Measurements from ENCODE around the gene MYO3B. TPM values are rescaled to one million over a fixed set of nuclear protein-coding genes. Genes with fewer than 3 reads are reported as not detected.

The MYO3B gene
- total and polyA plus RNA-seq, 2 of the 8 experiments (the other 6 are each of a cell fraction or from before 2014, with no cell fraction given), result 0.17 to 0.19 TPM

DNA sequence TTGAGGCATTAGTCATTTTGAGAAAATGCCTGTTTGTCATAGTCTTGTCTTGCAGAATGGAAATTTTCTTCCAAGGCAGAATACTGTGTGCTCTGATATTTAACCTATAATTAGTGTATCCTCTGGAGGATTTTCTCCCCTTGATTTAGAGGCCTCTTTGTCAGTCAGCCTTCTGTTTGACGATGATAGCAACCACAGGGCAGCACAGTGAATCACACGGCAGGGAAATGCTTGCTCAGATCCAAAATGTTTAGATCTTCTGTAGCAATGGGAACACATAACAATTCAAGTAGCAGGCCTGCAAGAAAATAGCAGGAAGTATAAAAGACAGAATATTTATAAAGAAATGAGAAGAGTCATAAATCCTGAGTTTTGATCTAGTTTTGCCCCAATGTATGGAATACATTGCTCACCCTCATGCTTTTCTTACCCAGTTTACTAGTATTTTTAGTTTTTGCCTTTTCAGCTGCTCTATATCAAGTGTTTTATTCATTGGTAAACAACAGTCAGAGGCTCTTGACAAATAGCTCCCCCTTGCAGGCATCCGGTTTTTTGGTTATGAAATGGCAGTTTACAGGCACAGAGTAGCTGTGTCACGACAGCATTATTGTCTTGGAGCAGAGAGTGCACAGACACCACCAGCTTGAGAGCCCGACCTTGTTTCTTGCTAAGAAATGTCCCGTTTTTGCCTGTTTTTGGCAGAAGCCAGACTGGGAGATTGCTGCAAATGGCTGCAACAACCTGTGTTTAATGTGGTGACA, 185.1 kb downstream of the MYO3B start:
- Histone ChIP-seq H2BK20ac (ENCODE audit: low read length) (no peak overlapping the region), H3K79me1 (ENCODE audit: low read depth, low read length) (no peaks in the 10 kb centered on the region), H2AK5ac (ENCODE audit: low read depth, low read length) (no peak overlapping the region), H4K91ac (replicated peaks; ENCODE audit: insufficient read length, low read length) (no peak overlapping the region), H2BK12ac (ENCODE audit: low read depth, low read length) (no peak overlapping the region), H3K4me2 (ENCODE audit: insufficient read depth in 1 of 2, low read depth in 2 of 2, low read length in 2 of 2) (no peak overlapping the region), H4K8ac (ENCODE audit: extremely low read depth, insufficient read depth, low read length) (no peak overlapping the region), H3K23ac (ENCODE audit: insufficient read length) (no peak overlapping the region), H3K14ac (ENCODE audit: insufficient read length) (no peak overlapping the region), H3K9me3 (ENCODE audit: insufficient read depth in 2 of 2, low read depth in 1 of 2, low read length in 1 of 2) (no peaks in the 10 kb centered on the region), H2BK120ac (replicated peaks; ENCODE audit: low read depth, low read length) (no peak overlapping the region), H3K36me3 (ENCODE audit: control insufficient read depth in 2 of 4, insufficient read depth in 4 of 4, low read length in 3 of 4) (no peaks in the 10 kb centered on the region), H3K27ac (ENCODE audit: low read depth, low read length) (no peak overlapping the region), H3K4ac (replicated peaks; ENCODE audit: insufficient read length, low read depth, low read length) (no peak overlapping the region), H3K23me2 (ENCODE audit: low read depth, low read length) (no peaks in the 10 kb centered on the region), H4K5ac (ENCODE audit: insufficient read length, low read depth, low read length) (no peak overlapping the region), H3K56ac (replicated peaks; ENCODE audit: insufficient read length, low read depth, low read length) (no peak overlapping the region), H3K4me3 (ENCODE audit: extremely low read depth in 1 of 4, insufficient read depth in 2 of 4, low read depth in 3 of 4, low read length in 4 of 4) (no peak overlapping the region), H3K79me2 (ENCODE audit: control insufficient read depth in 1 of 2, insufficient read depth in 2 of 2, low read length in 2 of 2) (no peaks in the 10 kb centered on the region), H2BK5ac (ENCODE audit: low read depth, low read length) (no peak overlapping the region), H2BK15ac (ENCODE audit: low read length) (no peak overlapping the region), H2AFZ (ENCODE audit: low read length) (no peak overlapping the region), H4K20me1 (replicated peaks in 1 of 2; ENCODE audit: control insufficient read depth in 1 of 2, insufficient read depth in 2 of 2, low read length in 2 of 2) (no peaks in the 10 kb centered on the region), H3K18ac (ENCODE audit: extremely low read depth, low read length) (no peak overlapping the region), H3K9ac (replicated peaks in 1 of 4; ENCODE audit: extremely low read depth in 1 of 4, low read depth in 3 of 4, low read length in 3 of 4) (no peak overlapping the region), H3K27me3 (replicated peaks in 1 of 4; ENCODE audit: control insufficient read depth in 3 of 4, extremely low read depth in 1 of 4, insufficient read depth in 3 of 4, low read length in 3 of 4) (no peaks in the 10 kb centered on the region), H3K4me1 (replicated peaks in 1 of 4; ENCODE audit: control insufficient read depth in 3 of 4, insufficient read depth in 4 of 4, low read length in 3 of 4) (peaks cover 0 to 13% (median 5%) of the 10 kb centered on the region in 4 experiments; a peak in 3 of 7 replicates)
- DNase-seq (ENCODE audit: low read depth in 1 of 2, low spot score in 2 of 2) (no peak), FAIRE-seq (no peak)
- ChIA-PET CTCF (ENCODE audit: partially characterized antibody) (interaction anchor here (0.7 to 7.6 kb wide), 7 partner anchors 7 to 451 kb away, joined by 3 to 68 read pairs (median 19); partner anchors contain the start of gene GAD1), POLR2A (ENCODE audit: partially characterized antibody) (no interaction called here)
- WGBS, 2 experiments (ENCODE audit: extremely low coverage in 1 of 2, insufficient coverage in 1 of 2, insufficient read length in 1 of 2, insufficient replicate concordance in 2 of 2, low coverage in 1 of 2, low lambda C conversion rate in 2 of 2, missing lambda C conversion rate in 1 of 2), result 72% methylated on average over 6 of the region's 6 CpGs; no CpG with 5 or more reads in 1 of the 2 experiments
- TF ChIP-seq SAP30 (IDR thresholded peaks at IDR 0.05; ENCODE audit: insufficient read depth, insufficient replicate concordance, low read length) (no peak), RFX5 (IDR thresholded peaks at IDR 0.05; ENCODE audit: borderline replicate concordance, low read depth, low read length) (no peak), CEBPB (IDR thresholded peaks at IDR 0.05; ENCODE audit: low read depth, low read length) (no peak), RAD21 (IDR thresholded peaks at IDR 0.05 in 1 of 2, conservative IDR thresholded peaks at IDR 0.05 in 1 of 2; ENCODE audit: low read depth in 2 of 2, low read length in 2 of 2) (no peak), BACH1 (IDR thresholded peaks at IDR 0.05; ENCODE audit: low read length) (no peak), SP1 (IDR thresholded peaks at IDR 0.05; ENCODE audit: low read depth, low read length) (no peak), SIX5 (IDR thresholded peaks at IDR 0.05; ENCODE audit: low read depth, low read length) (no peak), CBX8 (IDR thresholded peaks at IDR 0.05; ENCODE audit: borderline replicate concordance, low read depth, low read length) (no peak), JUN (IDR thresholded peaks at IDR 0.05; ENCODE audit: low read depth, low read length) (no peak), TAF7 (optimal IDR thresholded peaks at IDR 0.05; ENCODE audit: borderline replicate concordance, low read depth, low read length) (no peak)
- TF ChIP-seq, protein P1, sequence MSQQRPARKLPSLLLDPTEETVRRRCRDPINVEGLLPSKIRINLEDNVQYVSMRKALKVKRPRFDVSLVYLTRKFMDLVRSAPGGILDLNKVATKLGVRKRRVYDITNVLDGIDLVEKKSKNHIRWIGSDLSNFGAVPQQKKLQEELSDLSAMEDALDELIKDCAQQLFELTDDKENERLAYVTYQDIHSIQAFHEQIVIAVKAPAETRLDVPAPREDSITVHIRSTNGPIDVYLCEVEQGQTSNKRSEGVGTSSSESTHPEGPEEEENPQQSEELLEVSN (IDR thresholded peaks at IDR 0.05), result no peak
- TF ChIP-seq, protein P2, sequence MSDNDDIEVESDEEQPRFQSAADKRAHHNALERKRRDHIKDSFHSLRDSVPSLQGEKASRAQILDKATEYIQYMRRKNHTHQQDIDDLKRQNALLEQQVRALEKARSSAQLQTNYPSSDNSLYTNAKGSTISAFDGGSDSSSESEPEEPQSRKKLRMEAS (IDR thresholded peaks at IDR 0.05), result no peak
